NCI-H146 treated with DMSO at 0.1 percent for 48 hours (cell line): ENCODE measurements around the gene FBXW10B.
"Not testable (repeated sequence)": the region's sequence is repeated elsewhere in the genome, so short reads cannot be mapped to it uniquely, and the experiment has no call there.

Experiments used
- DNase-seq: peaks from one replicate; lab custom pipeline; 2025; ENCODE audit not compliant: unreplicated experiment; lab: John Stamatoyannopoulos, UW

The FBXW10B gene

DNA sequence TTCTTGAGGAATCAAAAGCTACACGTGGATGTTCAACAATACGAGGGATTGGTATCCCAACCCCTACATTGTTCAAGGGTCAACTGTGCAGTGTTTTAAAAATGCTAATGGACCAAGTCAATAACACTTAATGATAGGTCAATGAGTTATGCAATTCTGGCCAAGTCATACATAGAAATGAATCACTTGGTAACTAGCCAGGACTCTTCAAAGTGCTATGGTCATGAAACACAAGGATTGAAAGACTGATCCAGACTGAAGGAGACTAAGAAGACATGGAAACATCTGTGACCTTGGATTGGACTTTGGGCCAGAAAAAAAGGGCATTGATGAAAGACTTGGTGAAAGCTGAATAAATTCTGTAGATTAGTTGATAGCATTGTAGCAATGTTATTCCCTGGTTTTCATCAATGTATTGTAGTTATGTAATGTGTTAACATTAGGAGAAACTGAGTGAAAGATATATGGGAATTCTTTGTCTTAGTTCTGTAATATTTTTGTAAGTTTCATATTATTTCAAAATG lies 11.5 kb upstream of the FBXW10B start:
- not testable (repeated sequence) for DNase-seq

DNA sequence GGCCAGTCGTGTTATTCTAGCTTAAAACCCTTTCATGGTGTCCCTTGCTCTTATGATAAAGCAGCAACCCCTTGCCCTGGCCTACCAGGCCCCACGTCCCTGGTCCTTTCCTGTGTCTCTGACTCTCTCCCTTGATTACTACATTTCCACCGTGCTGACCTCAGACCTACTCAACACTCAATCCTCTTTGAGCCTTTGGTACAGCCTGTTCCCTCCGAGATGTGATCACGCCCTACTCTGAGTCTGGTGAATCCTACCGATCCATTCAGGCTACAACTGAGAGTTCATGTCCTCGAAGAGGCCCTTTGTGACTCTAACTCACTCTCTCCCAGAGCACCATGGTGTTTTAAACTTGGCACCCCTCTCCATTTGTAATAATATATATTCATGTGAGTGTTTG lies 10.5 kb upstream of the FBXW10B start:
- DNase-seq = not testable (repeated sequence)

DNA sequence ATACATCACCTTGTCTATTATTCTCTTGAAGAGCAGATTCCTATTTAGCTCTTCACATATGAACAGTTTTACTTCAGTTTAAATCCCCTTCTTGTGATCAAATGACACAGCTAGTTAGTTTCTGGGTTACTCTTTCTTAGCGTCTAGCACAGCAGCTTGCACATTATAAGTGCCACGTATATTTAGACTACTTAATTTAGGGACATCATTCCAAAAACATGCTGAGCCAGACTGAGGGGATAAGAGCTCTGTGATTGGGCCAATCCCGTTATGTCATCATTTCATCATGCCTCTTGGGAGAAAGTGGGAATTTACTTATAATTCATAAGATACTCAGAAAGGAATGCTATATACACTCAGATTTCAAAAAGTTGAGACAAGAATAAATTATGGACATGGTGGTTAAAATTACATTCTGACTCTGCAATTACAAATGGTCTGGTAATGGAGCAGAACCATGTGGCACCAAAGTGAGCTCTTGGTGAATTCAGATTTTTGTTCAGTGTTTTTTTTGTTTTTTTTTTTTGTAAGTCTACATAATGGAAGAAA lies 4.2 kb upstream of the FBXW10B start:
- DNase-seq = not testable (repeated sequence)

DNA sequence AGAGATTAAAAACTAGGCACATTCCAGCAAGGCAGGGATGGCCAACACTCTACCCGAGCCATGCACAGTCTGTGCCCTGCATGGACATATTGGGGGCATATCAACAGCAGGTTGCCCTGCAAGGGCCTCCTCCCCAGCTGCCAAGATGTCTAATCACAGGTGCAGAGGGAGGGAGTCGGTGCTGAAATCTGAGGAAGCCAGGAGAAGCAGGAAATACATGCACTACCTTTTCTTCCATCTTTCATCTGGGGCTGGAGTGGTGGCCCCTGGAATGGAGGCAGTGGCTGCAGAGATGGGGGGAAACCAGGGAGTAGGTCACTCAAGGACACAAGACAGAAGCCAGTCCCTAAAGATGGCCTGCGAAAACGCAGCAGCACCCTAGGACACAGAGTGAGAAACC lies 3.8 kb upstream of the FBXW10B start:
- DNase-seq = not testable (repeated sequence)

DNA sequence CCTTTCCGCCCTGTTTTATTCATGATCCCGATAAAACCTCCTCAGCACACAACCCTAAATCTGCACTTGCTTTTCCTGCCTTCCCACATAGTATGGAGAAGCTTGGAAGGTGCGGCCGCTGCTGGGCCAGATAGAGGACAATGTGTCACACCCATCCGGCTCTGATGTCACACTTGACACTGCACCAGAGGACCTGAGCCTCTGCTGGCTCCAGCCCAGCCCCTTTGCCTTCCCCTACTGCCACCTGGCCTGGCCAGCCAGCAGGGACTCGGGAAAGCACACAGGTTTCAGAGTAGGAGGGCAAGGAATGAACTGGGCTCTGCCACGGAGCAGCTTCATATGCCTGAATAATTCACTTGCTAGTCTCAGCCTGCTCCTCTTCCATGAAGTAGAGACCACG lies 2.6 kb upstream of the FBXW10B start:
- DNase-seq = not testable (repeated sequence)

DNA sequence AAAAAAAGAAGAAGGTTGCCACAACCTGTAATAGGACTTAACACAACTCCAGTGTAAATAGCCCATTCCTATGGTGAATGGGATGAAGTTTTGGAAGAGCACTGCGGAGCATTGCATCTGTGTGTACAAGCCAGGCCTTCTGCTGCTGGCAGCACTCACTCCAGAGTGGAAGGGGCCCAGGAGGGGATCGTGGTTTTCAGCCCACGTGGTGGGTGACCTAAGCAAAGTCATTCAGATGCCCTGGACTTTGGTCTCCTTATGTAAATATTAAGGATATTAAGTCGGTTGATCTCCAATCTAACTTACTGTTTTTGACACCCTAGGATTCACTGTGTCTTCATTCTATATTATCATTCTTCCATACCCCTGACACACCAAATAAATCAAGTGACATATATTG lies 2.7 kb downstream of the FBXW10B start:
- not testable (repeated sequence) for DNase-seq

DNA sequence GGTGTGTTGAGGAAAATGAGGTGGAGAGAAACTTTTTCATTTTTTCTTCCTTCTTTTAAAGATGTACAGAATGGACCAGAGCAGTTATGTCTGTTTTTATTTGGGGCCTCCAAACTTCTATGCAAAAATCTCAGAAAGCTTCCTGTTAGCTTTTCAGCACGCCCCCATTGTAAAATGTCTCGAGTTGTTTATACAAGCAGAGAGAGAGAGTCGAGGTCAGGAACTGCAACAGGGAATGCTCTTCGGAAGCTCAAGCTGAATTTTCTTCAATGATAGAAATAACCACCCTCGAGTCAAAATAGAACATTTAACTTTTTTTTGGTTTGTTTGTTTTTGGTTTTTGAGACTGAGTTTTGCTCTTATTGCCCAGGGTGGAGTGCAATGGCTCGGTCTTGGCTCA lies 3.7 kb downstream of the FBXW10B start:
- DNase-seq = not testable (repeated sequence)

DNA sequence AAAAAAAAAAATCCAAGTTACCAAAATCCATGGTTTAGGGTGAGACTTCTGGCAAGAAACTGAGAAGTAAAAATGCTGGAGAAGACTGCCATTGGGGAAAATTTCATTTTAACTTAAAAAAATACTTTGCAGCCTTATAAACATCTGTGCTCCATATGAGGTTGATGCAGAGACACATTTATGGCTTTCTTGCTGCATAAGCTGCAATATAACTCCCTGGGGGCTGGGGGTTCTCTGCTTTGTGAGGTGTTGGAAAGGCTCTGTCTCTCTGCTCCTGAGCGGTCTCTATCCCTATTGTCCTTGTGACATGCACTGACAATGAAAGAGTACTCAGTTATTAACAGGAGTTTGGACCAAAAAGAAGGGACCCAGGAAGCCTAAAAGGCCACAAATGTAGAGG lies 6.4 kb downstream of the FBXW10B start:
- DNase-seq = not testable (repeated sequence)

DNA sequence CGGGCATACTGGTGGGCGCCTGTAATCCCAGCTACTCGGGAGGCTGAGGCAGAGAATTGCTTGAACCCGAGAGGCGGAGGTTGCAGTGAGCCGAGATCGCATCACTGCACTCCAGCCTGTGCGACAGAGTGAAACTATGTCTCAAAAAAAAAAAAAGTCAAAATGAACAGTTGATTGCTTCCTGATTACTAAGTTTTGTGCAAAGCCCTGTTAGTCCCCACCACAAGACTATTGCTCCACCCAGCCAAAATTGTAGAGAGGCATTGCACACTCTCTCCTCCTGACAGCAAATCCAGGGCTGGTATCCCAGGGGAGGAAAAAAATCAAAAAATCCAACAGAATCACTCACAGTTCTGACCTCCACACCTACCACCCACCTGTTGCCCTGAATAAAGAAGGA lies 26.5 kb downstream of the FBXW10B start:
- DNase-seq = not testable (repeated sequence)

DNA sequence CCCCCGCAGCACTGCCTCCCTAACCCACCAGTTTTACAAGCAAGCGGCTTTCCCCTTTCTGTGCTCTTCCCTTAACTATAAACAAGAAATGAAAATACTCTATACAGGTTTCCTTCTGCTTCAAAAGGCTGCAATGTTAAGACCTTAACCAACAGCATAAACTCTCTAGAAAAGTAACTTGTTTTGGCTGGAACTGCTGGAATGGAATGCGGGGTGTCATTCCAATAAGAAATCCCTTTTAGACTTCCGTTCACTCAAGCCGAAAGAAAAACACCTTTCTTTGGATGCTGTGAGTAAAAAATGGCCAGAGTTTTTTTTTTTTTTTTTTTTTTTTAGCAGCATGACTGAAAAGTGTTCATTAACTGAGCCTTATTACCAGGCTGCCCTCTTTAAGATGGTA lies 27.5 kb downstream of the FBXW10B start:
- not testable (repeated sequence) for DNase-seq

DNA sequence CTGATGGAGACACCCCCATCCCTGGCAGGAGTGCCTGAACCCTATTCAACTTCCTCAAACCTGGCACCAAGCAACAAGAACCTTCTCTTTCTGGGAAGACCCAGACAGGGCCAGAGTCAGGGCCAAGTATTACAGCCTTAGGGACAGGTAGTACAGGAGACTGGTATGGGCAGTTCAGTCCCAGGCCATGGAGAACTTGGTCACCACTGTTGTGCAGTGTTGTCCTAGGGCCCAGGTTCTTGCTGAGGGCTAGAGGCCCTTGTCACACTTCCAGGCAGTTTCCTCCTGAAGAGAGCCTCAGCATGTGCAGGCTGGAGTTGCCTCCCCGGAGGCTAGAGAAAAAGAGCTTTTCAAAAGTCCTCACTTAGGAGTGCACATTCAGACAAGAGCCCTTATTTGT lies 28.7 kb downstream of the FBXW10B start:
- DNase-seq = not testable (repeated sequence)

DNA sequence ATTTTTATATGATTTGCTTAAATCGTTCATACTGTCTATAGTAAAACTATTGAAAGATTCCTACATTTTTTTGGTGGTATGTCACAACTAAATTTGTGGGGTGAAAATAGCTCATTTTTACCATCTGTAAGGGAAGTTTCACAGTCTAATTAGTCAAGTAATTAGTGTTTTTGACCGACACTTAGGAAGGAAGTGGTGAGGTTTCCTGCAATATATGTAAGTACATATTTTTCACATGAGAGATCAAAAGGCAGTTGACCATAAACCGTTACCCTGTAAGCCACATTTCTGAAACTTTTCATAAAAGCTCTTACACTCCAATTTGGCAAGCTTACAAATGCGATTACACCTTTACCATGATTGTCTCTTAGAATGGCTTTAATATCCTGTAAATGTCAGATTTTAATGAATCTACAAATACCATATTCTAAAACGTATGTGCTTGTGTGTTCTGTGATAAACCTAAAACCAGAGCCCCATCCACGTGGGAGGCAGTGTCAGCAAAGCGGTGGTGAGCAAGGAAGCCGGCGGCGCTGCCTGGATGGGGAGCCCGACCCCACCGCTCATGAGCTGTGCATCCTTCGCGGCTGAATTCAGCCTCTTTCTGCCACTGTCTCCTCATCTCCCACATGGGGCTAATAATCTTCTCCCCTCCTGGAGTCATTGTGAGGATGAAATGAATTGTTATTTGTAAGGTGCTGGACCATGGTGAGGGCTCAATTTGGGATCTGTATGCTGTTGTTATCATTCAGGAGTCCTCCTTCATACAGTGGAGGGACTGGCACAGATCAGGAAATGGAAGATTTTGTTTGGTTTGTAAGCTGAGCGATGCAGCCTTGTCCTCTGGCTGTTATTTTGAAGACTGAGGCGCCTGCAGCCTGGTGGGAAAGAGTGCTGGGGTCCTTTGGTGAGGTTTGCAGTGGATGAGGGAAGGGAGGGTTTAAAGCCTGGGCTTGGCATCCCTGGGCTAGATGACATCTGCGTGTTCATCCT lies 29.7 kb downstream of the FBXW10B start:
- DNase-seq = not testable (repeated sequence)

DNA sequence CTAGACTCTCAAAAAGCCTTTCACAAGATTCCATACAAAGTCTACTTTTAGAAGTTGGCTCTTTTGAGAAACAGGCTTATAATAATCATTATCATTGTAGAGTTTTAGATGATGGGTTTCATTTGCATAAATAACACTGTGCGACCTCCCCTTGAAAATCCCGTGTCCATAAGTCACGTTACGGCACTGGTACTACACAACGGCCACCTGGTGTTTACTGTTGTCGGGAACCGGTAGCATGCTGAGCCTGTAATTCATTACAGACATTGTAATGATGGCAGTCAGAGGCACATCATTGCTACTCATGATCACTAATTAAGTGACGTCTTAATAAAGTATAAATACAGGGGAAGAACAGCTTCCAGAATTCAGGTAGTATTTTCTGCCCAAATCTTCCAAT lies 31.5 kb downstream of the FBXW10B start:
- peak; percentile 15 for DNase-seq

DNA sequence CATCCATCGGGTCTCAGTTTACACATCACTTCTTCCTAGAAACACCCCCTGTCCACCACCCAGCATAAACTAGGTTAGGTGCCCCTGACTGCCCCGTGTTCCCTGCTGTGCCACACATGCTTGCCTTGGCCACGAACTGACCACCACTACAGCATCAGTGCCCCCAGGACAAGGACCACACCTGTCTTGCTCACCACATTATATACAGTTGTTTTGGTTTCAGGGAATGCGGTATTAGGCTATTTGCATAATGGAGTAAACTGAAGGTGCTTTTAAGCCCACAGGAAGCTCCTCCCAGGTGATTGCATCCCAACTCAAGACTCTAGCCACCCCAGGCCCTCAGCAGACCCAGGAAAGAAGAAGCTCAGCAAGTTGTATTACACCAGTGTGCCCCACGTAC lies 36.2 kb downstream of the FBXW10B start:
- not testable (repeated sequence) for DNase-seq

DNA sequence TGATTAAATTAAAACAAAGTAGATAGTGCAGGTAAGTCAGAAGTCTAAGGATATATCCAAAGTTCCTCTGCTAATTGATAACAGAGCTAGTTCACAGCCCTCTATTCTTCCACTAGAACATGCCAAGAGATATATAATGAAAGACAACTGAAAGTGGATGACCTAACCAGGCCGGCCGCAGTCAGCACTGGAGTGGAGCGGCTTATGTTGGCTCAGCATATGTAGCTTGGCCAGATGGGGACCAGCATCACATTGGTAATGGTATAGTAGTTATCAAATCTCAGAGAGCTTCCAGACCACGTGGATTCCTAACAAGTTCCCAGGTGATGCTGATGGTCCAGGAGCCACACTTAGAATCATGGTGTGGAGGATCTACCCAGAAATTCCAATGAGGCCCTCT lies 38.0 kb downstream of the FBXW10B start:
- DNase-seq = not testable (repeated sequence)

DNA sequence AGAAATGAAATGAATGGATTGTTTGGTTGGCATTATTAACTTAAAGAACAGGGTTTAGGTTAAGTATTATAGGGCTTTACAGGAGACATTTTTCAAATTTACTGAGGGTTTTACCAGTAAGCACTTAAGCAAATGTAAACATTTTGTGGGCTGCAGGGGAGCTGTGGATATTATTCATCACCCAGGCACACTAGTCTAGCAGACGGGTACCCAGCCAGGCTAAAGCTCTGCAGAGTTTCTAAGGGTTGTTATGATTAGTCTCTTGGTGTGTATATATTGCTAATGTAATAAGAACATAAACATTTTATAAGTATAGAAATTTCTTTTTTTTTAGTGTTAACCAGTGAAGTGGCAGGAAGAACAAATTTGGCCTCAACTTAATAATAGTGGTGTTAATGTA lies 42.7 kb downstream of the FBXW10B start:
- not testable (repeated sequence) for DNase-seq

DNA sequence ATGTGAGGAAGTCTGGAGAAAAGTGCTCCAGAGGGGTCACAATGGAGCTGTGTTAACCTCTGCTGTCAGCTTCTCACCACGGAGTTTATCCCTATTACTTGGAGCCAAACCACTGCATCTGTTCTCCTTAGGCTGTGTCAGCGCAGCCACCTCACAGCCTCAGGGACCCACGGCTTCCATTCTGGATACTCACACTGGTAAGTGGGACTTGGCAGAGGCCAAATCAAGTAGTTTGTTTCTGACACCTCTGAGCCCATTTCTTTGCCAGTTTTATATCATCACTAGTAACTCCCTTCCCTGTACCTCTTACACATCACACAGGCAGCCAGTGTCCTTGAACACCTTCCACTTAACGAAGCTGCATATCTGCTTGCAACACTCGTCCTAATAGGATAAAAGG lies 44.8 kb downstream of the FBXW10B start:
- DNase-seq = not testable (repeated sequence)

DNA sequence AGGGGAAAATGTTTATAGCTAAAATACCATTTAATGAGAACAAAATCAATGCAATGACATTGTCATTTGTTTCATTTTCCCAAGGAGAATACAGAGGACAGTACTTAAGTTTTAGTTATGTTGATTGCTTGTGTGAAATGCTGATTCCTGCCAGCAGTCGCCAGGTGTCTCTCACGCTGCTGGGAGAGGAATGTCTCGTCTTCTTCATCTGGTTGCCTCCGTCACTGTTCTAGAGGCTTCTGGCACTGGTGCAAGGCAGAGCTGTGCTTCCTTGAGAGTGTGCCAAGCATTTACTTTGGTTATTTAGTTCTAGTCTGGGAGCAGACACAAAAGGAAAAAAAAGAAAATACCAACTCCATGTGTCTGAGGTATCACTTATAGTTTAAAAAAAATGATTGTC lies 45.6 kb downstream of the FBXW10B start:
- DNase-seq = not testable (repeated sequence)
